ENCODE measurements around the gene RCSD1.

The RCSD1 gene

DNA sequence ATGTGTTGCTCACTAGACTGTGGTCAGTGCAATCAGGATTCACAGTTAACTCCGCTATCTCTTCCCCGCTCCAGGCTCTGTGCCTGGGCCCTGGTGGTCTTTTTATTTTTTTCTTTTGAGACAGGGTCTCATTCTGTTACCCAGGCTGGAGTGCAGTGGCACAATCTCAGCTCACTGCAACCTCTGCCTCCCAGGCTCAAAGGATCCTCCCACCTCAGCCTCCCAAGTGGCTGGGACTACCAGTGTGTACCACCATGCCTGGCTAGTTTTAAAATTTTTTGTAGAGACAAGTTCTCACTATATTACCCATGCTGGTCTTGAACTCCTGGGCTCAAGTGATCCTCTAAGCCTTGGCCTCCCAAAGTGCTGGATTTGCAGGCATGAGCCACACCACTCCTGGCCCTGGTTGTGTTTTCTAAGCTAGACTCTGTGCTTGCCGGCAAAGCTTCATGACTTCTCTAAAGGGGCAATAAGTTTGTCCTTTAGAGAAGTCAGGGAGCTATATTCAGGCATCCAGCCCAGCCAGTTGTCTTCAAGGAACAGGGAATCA, 1.4 kb downstream of the RCSD1 start:
- no peaks in the 10 kb centered on the region for H4K20me1 ChIP-seq (ENCODE audit: insufficient read depth, low read length)
- H3K79me2 ChIP-seq (ENCODE audit: low read length) = peaks cover 12% of the 10 kb centered on the region; the same call in 1 of the 2 replicates
- H3K36me3 ChIP-seq (replicated peaks; ENCODE audit: low read depth, low read length) = no peaks in the 10 kb centered on the region
- H3K9ac ChIP-seq (ENCODE audit: low read length) = peak overlapping the region; percentile 92; the same call in 1 of the 2 replicates
- no peak overlapping the region for H2AFZ ChIP-seq (ENCODE audit: low read depth, low read length)
- H3K4me1 ChIP-seq (ENCODE audit: low read length) = peaks cover 49% of the 10 kb centered on the region
- TF ChIP-seq, protein P1, sequence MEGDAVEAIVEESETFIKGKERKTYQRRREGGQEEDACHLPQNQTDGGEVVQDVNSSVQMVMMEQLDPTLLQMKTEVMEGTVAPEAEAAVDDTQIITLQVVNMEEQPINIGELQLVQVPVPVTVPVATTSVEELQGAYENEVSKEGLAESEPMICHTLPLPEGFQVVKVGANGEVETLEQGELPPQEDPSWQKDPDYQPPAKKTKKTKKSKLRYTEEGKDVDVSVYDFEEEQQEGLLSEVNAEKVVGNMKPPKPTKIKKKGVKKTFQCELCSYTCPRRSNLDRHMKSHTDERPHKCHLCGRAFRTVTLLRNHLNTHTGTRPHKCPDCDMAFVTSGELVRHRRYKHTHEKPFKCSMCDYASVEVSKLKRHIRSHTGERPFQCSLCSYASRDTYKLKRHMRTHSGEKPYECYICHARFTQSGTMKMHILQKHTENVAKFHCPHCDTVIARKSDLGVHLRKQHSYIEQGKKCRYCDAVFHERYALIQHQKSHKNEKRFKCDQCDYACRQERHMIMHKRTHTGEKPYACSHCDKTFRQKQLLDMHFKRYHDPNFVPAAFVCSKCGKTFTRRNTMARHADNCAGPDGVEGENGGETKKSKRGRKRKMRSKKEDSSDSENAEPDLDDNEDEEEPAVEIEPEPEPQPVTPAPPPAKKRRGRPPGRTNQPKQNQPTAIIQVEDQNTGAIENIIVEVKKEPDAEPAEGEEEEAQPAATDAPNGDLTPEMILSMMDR (IDR thresholded peaks at IDR 0.05; ENCODE audit: low read depth, low read length) = no peak
- TF ChIP-seq EZH2phosphoT487 (IDR thresholded peaks at IDR 0.05; ENCODE audit: low read depth) = no peak
- peak overlapping the region; percentile 93 for H3K4me2 ChIP-seq (ENCODE audit: low read length)
- H3K9me3 ChIP-seq (ENCODE audit: insufficient read depth, low read length) = no peaks in the 10 kb centered on the region; the same call in 1 of the 2 replicates
- H3K4me3 ChIP-seq (ENCODE audit: low read length) = peak overlapping the region; percentile 81
- H3K27ac ChIP-seq (ENCODE audit: low read length) = peak overlapping the region; percentile 51; the same call in 1 of the 2 replicates
- H3K27me3 ChIP-seq (ENCODE audit: low read depth, low read length) = no peaks in the 10 kb centered on the region

DNA sequence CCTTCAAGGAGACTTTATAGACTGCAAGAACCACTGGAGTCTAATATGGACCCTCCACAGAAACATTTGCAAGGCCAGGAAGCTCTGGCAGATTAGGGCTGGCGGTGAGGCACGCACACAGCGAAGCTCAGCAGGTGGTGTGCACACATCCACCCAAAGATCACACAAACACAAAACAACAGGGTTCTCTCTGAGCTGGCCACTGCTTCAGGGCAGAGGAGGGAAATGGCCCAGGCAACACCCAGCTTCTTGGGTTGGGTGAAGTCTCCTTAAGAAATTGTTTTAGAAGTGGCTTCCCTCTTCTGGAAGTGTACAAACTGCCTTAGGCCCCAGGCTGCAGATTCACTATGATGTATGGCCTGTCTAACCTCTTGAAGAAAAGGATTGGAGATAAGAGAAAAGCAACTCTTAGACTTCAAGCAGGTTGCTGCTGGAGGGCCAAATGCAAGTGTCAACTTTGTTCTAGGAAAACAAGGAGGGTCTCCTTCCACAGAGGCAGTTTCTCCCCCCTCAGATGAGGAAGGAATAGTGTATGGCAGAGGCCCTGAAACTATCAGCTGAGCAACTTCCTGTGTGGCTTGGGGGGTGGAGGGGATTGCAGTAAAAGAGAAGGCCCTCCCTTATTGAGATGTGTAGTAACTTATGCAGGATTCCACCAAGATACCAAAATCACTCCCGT, 2.0 kb downstream of the RCSD1 start:
- Histone ChIP-seq H3K4me2 (ENCODE audit: low read length) (peak overlapping the region; percentile 93), H3K27ac (ENCODE audit: low read length) (peak overlapping the region; percentile 51; the same call in 1 of the 2 replicates), H3K79me2 (ENCODE audit: low read length) (peaks cover 12% of the 10 kb centered on the region; the same call in 1 of the 2 replicates), H3K36me3 (replicated peaks; ENCODE audit: low read depth, low read length) (no peaks in the 10 kb centered on the region), H3K4me1 (ENCODE audit: low read length) (peaks cover 52% of the 10 kb centered on the region), H2AFZ (ENCODE audit: low read depth, low read length) (no peak overlapping the region), H3K9ac (ENCODE audit: low read length) (no peak overlapping the region; the same call in 1 of the 2 replicates), H4K20me1 (ENCODE audit: insufficient read depth, low read length) (no peaks in the 10 kb centered on the region), H3K4me3 (ENCODE audit: low read length) (peak overlapping the region; percentile 81; the same call in 1 of the 2 replicates), H3K9me3 (ENCODE audit: insufficient read depth, low read length) (no peaks in the 10 kb centered on the region; the same call in 1 of the 2 replicates), H3K27me3 (ENCODE audit: low read depth, low read length) (no peaks in the 10 kb centered on the region)
- no peak for TF ChIP-seq EZH2phosphoT487 (IDR thresholded peaks at IDR 0.05; ENCODE audit: low read depth)
- TF ChIP-seq, protein P1 (IDR thresholded peaks at IDR 0.05; ENCODE audit: low read depth, low read length) = no peak

DNA sequence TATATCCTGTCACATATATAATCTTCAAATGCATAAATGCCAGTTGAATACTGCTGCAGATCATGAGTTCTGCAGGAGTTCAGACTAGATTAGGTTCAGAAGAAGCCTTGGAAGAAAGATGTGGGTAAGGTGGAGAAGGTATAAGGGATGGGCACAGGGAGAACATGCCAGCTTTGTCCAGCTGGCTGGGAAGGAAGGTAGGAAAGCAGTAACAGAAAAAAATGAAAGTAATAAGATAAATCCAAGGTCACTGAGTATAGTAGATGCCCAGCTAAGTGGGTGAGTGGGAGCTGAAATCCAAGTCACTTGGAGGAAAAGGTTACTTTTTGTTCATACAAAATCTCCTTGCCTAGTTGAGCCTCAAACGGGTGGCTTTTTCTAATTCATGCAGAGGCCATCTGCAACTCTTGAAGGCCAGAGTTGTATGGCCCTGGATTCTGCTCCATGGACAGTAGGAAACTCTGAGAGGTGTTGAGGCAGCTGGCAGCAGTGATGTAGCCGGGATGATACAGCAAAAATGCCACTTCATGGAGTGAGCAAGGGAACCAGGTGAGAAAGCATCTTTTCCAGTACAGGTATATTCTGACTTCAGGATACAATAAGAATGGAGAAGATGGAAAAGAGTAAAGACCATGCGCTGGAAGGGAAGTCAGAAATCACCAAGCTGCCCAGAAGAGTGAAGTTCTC, 3.4 kb downstream of the RCSD1 start:
- no peak overlapping the region for H3K27ac ChIP-seq (ENCODE audit: low read length)
- peaks cover 44% of the 10 kb centered on the region for H3K4me1 ChIP-seq (ENCODE audit: low read length)
- H3K79me2 ChIP-seq (ENCODE audit: low read length) = peaks cover 12% of the 10 kb centered on the region; the same call in 1 of the 2 replicates
- no peak overlapping the region for H2AFZ ChIP-seq (ENCODE audit: low read depth, low read length)
- TF ChIP-seq EZH2phosphoT487 (IDR thresholded peaks at IDR 0.05; ENCODE audit: low read depth) = no peak
- TF ChIP-seq, protein P1 (IDR thresholded peaks at IDR 0.05; ENCODE audit: low read depth, low read length) = no peak
- no peak overlapping the region for H3K4me2 ChIP-seq (ENCODE audit: low read length)
- no peak overlapping the region for H3K4me3 ChIP-seq (ENCODE audit: low read length)
- H3K9me3 ChIP-seq (ENCODE audit: insufficient read depth, low read length) = no peaks in the 10 kb centered on the region
- H3K27me3 ChIP-seq (ENCODE audit: low read depth, low read length) = no peaks in the 10 kb centered on the region
- H3K9ac ChIP-seq (ENCODE audit: low read length) = no peak overlapping the region
- H4K20me1 ChIP-seq (ENCODE audit: insufficient read depth, low read length) = no peaks in the 10 kb centered on the region
- no peaks in the 10 kb centered on the region for H3K36me3 ChIP-seq (replicated peaks; ENCODE audit: low read depth, low read length)

DNA sequence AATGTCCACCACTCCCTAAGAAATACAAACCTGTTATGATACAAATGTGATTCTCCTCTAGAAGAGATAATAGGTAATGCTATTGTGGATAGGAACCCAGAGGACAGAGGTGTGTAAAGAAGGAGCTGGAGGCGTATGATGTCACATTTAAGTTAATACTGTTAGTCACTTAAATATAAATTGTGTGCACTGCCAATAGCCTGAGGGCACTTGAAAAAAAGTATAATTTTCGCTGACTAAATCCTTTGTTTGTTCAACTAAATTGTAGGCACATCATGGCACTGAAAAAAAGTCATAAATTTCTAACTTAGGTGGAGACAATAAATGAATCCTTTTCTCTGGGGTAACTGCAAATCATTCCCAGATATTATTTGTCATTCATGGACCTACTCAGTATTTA, 4.4 kb downstream of the RCSD1 start:
- H2AFZ ChIP-seq (ENCODE audit: low read depth, low read length) = no peak overlapping the region
- H3K4me3 ChIP-seq (ENCODE audit: low read length) = no peak overlapping the region
- H3K9me3 ChIP-seq (ENCODE audit: insufficient read depth, low read length) = no peaks in the 10 kb centered on the region
- H3K27ac ChIP-seq (ENCODE audit: low read length) = no peak overlapping the region
- H3K9ac ChIP-seq (ENCODE audit: low read length) = no peak overlapping the region
- H3K4me2 ChIP-seq (ENCODE audit: low read length) = no peak overlapping the region
- TF ChIP-seq, protein P1 (IDR thresholded peaks at IDR 0.05; ENCODE audit: low read depth, low read length) = no peak
- TF ChIP-seq EZH2phosphoT487 (IDR thresholded peaks at IDR 0.05; ENCODE audit: low read depth) = no peak
- H3K27me3 ChIP-seq (ENCODE audit: low read depth, low read length) = no peaks in the 10 kb centered on the region
- peaks cover 33% of the 10 kb centered on the region for H3K4me1 ChIP-seq (ENCODE audit: low read length)
- no peaks in the 10 kb centered on the region for H4K20me1 ChIP-seq (ENCODE audit: insufficient read depth, low read length)
- peaks cover 12% of the 10 kb centered on the region; the same call in 1 of the 2 replicates for H3K79me2 ChIP-seq (ENCODE audit: low read length)
- no peaks in the 10 kb centered on the region for H3K36me3 ChIP-seq (replicated peaks; ENCODE audit: low read depth, low read length)
